ENCODE results near the gene UQCRFS1. TPM values are rescaled to one million over a fixed set of nuclear protein-coding genes. Genes with fewer than 3 reads are reported as not detected.
"Not testable (repeated sequence)": the region's sequence is repeated elsewhere in the genome, so short reads cannot be mapped to it uniquely, and the experiment has no call there.

The UQCRFS1 gene
- total RNA-seq, 1 experiment from 2014 or later, result 37.1 TPM

- no peak for DNase-seq (ENCODE audit: low spot score)
These were observed 2.4 kb upstream of the UQCRFS1 start for GRCh38 chr19:29215322-29215845.

- DNase-seq (ENCODE audit: low spot score), result no peak
These were observed 1.5 kb upstream of the UQCRFS1 start for GRCh38 chr19:29214411-29214810.

DNA sequence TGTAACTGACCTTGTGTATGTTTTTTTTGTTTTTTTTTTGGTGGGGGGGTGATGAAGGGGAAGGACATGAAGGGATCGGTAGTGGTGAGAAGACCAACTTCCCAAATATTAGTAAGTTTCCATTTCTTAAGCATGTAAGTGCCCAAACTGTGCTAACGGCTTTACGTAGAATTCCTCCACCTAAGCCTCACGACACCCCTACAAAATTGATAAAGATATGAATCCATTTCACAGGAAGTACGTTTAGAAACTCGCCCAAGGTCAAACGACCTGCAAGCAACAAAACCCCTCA lies 649 bp downstream of the UQCRFS1 start:
- no peak for DNase-seq (ENCODE audit: low spot score)

- DNase-seq (ENCODE audit: low spot score), result no peak
These were observed 1.2 kb downstream of the UQCRFS1 start for GRCh38 chr19:29211562-29212355.

- DNase-seq (ENCODE audit: low spot score), result not testable (repeated sequence)
These were observed 1.9 kb downstream of the UQCRFS1 start for GRCh38 chr19:29211041-29211440.

GRCh38 chr19:29210502-29210901 lies 2.4 kb downstream of the UQCRFS1 start:
- not testable (repeated sequence) for DNase-seq (ENCODE audit: low spot score)

DNA sequence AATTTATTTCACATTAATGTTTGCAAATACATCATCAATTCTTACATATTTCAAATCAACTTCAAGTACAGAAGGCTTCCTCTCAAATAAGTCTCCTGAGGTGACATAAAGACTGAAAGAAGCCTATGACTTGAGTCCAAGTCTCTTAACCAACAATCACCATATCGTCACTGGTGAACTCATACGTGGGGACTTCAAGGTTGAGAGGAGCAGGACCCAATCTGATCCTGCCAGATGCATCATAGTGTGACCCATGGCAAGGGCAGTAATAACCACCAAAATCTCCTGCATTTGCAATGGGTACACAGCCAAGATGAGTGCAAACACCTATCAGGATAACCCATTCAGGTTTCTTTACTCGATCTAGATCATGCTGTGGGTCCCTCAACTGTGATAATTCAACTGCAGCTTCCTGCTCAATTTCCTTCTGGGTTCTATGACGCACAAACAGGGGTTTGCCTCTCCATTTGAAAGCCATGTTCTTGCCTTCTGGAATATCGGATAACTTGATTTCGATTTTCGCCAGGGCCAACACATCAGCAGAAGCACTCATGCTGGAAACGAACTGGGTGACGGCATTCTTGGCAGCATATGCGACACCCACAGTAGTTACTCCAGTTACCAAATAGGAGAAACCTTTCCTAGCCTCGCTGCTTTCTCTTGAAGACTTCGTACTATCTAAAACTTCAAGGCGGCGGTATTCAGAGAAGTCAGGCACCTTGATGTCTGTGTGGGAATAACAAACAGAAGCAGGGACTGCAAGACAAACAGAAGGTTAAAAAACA lies 5.4 kb downstream of the UQCRFS1 start:
- DNase-seq (ENCODE audit: low spot score), result not testable (repeated sequence)

DNA sequence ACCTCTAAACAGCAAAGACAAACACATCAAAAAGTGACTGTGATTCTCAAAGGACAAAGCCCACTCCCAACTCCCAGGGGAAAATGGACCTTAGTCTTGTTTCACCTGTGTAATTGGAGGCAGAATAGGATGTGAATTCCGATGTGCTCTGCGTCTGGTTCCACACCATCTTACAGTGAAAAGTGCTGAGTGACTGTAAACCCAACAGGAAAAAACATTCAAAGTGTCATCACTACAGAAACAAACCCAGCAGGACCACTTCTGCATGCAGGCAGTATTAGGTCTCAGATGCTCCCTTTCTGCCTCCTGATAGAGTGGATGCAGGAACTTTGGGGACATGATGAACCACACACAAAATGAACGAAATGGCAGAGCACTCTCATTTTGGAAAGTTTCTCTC lies 6.5 kb downstream of the UQCRFS1 start:
- DNase-seq (ENCODE audit: low spot score), result no peak

DNA sequence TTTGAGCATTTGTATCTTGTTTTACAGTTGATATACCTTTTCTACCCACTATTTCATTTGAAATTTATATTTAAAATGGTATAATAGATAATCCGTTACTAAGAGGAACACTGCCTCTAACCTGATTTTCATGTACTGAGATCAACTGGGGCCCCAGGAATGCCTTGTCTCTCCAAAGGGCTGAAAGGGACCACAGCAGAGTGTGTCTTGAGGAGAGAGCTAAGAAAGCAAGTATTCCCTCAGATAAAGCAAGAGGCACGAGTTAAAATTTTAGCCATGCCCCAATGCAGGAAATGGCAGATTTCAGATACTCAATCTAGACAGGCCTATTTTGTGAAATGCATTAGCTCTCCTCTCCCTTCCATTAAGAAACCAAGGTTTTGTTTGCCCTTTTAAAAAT lies 10.7 kb downstream of the UQCRFS1 start:
- no peak for DNase-seq (ENCODE audit: low spot score)

DNA sequence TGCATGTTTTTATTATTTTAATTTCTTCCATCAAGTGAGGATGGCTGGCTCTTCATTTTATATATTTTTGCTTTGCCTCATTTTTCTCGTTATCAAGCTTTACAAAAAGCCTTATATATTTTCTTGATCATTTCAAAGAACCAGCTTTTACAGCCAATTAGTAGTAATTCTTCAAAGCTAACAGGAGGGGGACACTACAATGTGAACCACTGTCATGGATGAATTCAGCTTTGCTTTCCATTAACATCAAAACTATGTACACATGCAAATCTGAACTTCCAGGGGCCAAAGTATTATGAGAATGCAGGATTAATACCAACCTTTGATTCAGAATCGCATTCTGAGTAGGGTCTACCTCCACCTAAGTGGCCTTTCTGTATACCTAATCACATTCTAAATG lies 11.1 kb downstream of the UQCRFS1 start:
- DNase-seq (ENCODE audit: low spot score), result no peak

GRCh38 chr19:29194658-29195057 lies 18.3 kb downstream of the UQCRFS1 start:
- DNase-seq (ENCODE audit: low spot score), result no peak

- no peak for DNase-seq (ENCODE audit: low spot score)
These were observed 19.8 kb downstream of the UQCRFS1 start for GRCh38 chr19:29193155-29193554.

GRCh38 chr19:29191005-29191404 lies 21.9 kb downstream of the UQCRFS1 start:
- no peak for DNase-seq (ENCODE audit: low spot score)

- no peak for DNase-seq (ENCODE audit: low spot score)
These were observed 24.0 kb downstream of the UQCRFS1 start for GRCh38 chr19:29189033-29189360.

- no peak for DNase-seq (ENCODE audit: low spot score)
These were observed 24.5 kb downstream of the UQCRFS1 start for GRCh38 chr19:29188289-29189032.

- no peak for DNase-seq (ENCODE audit: low spot score)
These were observed 25.3 kb downstream of the UQCRFS1 start for GRCh38 chr19:29187676-29188075.

GRCh38 chr19:29185427-29185826 lies 27.5 kb downstream of the UQCRFS1 start:
- DNase-seq (ENCODE audit: low spot score), result no peak

GRCh38 chr19:29176981-29177754 lies 35.8 kb downstream of the UQCRFS1 start:
- no peak for DNase-seq (ENCODE audit: low spot score)

DNA sequence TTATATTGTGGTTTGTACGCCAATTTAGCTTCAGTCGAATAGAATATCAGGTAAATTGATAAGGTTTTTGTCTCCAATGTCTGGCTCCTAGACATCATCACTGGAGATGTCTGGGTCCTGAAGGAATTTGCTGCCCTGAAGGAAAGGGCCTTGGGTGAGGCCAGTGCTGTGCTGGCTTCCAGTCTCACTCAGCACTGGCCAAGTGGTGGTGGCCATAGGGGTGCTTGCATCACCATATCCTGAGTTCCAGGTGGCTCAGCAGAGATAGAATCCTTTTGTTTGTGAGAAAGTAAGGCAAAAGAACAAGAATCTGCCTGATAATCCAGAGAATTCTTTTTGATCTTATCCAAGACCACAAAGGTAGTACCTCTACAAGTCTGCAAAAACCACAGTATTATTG lies 39.1 kb downstream of the UQCRFS1 start:
- no peak for DNase-seq (ENCODE audit: low spot score)

DNA sequence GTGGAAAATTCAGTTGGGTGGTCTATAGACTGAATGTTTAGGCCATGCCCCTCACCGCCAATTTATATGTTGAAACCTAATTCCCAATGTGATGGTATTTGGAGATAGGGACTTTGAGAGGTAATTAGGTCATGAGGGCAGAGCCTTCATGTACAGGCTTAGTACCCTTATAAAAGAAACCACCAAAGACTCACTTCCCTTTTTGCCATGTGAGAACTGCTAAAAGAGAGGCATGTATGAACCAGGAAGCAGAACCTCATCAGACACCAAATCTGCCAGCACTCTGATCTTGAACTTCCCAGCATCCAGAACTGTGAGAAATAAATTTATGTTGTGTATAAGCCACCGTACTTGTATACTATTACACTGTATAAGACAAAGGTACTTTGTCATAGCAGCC lies 40.6 kb downstream of the UQCRFS1 start:
- DNase-seq (ENCODE audit: low spot score), result no peak

GRCh38 chr19:29171525-29171924 lies 41.4 kb downstream of the UQCRFS1 start:
- DNase-seq (ENCODE audit: low spot score), result no peak

GRCh38 chr19:29170554-29170953 lies 42.4 kb downstream of the UQCRFS1 start:
- DNase-seq (ENCODE audit: low spot score), result no peak
